GM23338 (cell line): ENCODE measurements around the gene AMPH. TPM values are rescaled to one million over a fixed set of nuclear protein-coding genes. Genes with fewer than 3 reads are reported as not detected.

Experiments used
- ATAC-seq: fragments of 200-7000 bp; cut with Tn5 transposase; 3 replicates; pipeline ENCODE4 v1.9.1; 2020
- DNase-seq: peaks from one replicate; pipeline ENCODE4 v3.0.0-alpha.2; 2015; ENCODE audit warnings: low spot score
- H2AFZ ChIP-seq: fragments of 200-600 bp; sonication (generic); 2 replicates; pipeline ENCODE4 v1.8.0; 2016; ENCODE audit warnings: antibody characterized with exemption, mild to moderate bottlenecking, moderate library complexity
- H3F3A ChIP-seq: fragments of 200-600 bp; sonication (generic); replicated peaks from 2 replicates; pipeline ENCODE4 v1.8.0; 2017; ENCODE audit warnings: antibody characterized with exemption, mixed run types, low read depth
- H3K27ac ChIP-seq: fragments of 200-600 bp; sonication (generic); 2 replicates; pipeline ENCODE4 v1.6.1; 2016; ENCODE audit warnings: low read depth
- H3K27me3 ChIP-seq: fragments of 200-600 bp; sonication (generic); 2 replicates; pipeline ENCODE4 v1.8.0; 2016; ENCODE audit warnings: mild to moderate bottlenecking, mixed run types, moderate library complexity; ENCODE audit not compliant: insufficient read depth
- H3K36me3 ChIP-seq: fragments of 200-600 bp; sonication (generic); 2 replicates; pipeline ENCODE4 v1.8.0; 2016; ENCODE audit warnings: mild to moderate bottlenecking; ENCODE audit not compliant: insufficient read depth
- H3K4me1 ChIP-seq: fragments of 200-600 bp; sonication (generic); 2 replicates; pipeline ENCODE4 v1.8.0; 2016; ENCODE audit warnings: mild to moderate bottlenecking, moderate library complexity; ENCODE audit not compliant: insufficient read depth
- H3K4me2 ChIP-seq: fragments of 200-600 bp; sonication (generic); 2 replicates; pipeline ENCODE4 v1.7.1; 2017; ENCODE audit warnings: mixed run types
- H3K4me3 ChIP-seq: fragments of 200-600 bp; sonication (generic); 2 replicates; pipeline ENCODE4 v1.6.1; 2016; ENCODE audit warnings: mixed run types
- H3K79me2 ChIP-seq: fragments of 200-600 bp; sonication (generic); replicated peaks from 2 replicates; pipeline ENCODE4 v1.8.0; 2017; ENCODE audit warnings: mild to moderate bottlenecking; ENCODE audit not compliant: insufficient read depth
- H3K9me2 ChIP-seq: fragments of 200-600 bp; sonication (generic); 2 replicates; pipeline ENCODE4 v1.8.0; 2017; ENCODE audit not compliant: insufficient read depth
- H4K20me1 ChIP-seq: fragments of 200-600 bp; sonication (generic); replicated peaks from 2 replicates; pipeline ENCODE4 v1.8.0; 2017; ENCODE audit warnings: mild to moderate bottlenecking; ENCODE audit not compliant: insufficient read depth
- H3K27ac Mint-ChIP-seq: 2 replicates; pipeline ENCODE4 v1.8.0; 2020; ENCODE audit warnings: inconsistent platforms, mild to moderate bottlenecking, moderate library complexity, mixed read lengths
- H3K27me3 Mint-ChIP-seq: 3 replicates; pipeline ENCODE4 v1.8.0; 2022; ENCODE audit warnings: low read depth, mild to moderate bottlenecking, moderate library complexity, mixed read lengths, inconsistent platforms; ENCODE audit not compliant: insufficient read depth, poor library complexity
- H3K36me3 Mint-ChIP-seq: 3 replicates; pipeline ENCODE4 v1.8.0; 2021; ENCODE audit warnings: low read depth, mild to moderate bottlenecking, inconsistent platforms, moderate library complexity, mixed read lengths
- H3K4me1 Mint-ChIP-seq: 3 replicates; pipeline ENCODE4 v1.8.0; 2020; ENCODE audit warnings: mild to moderate bottlenecking, inconsistent platforms, mixed read lengths
- H3K4me3 Mint-ChIP-seq: 3 replicates; pipeline ENCODE4 v1.8.0; 2021; ENCODE audit warnings: moderate library complexity, mild to moderate bottlenecking, inconsistent platforms, mixed read lengths
- H3K9me3 Mint-ChIP-seq: 3 replicates; pipeline ENCODE4 v1.8.0; 2020; ENCODE audit warnings: moderate library complexity, mild to moderate bottlenecking, inconsistent platforms, mixed read lengths
- CREB1 ChIP-seq: fragments of 250-450 bp; sonication (Bioruptor Pico); IDR thresholded peaks from 2 replicates; pipeline ENCODE4 v1.5.0; 2020; ENCODE audit warnings: low read depth, mild to moderate bottlenecking, moderate library complexity
- EZH2 ChIP-seq: fragments of 200-600 bp; sonication (generic); IDR thresholded peaks from one replicate; pipeline ENCODE4 v1.8.0; 2017; ENCODE audit warnings: antibody characterized with exemption, mild to moderate bottlenecking, low read depth; ENCODE audit not compliant: unreplicated experiment
- EZH2phosphoT487 ChIP-seq: fragments of 200-600 bp; sonication (generic); IDR thresholded peaks from one replicate; pipeline ENCODE4 v1.8.1; 2018; ENCODE audit warnings: antibody characterized with exemption; ENCODE audit not compliant: unreplicated experiment
- JUNB ChIP-seq: IDR thresholded peaks from one replicate; pipeline ENCODE4 v1.6.1; 2016; ENCODE audit warnings: antibody characterized with exemption; ENCODE audit not compliant: unreplicated experiment
- NANOG ChIP-seq: IDR thresholded peaks from 2 replicates; pipeline ENCODE4 v1.6.1; 2016; ENCODE audit warnings: antibody characterized with exemption, borderline replicate concordance
- POLR2AphosphoS5 ChIP-seq: IDR thresholded peaks from 2 replicates; pipeline ENCODE4 v1.6.1; 2016; ENCODE audit warnings: antibody characterized with exemption, low read depth
- STAT1 ChIP-seq: IDR thresholded peaks from one replicate; pipeline ENCODE4 v1.6.1; 2016; ENCODE audit warnings: antibody characterized with exemption; ENCODE audit not compliant: unreplicated experiment
- ZNF114 ChIP-seq: fragments of 250-450 bp; sonication (Bioruptor Pico); IDR thresholded peaks from 2 replicates; pipeline ENCODE4 v1.5.0; 2020; ENCODE audit warnings: mild to moderate bottlenecking, moderate library complexity
- ZNF331 ChIP-seq: fragments of 250-450 bp; sonication (Bioruptor Pico); IDR thresholded peaks from 2 replicates; pipeline ENCODE4 v1.5.0; 2020; ENCODE audit warnings: low read depth, mild to moderate bottlenecking, moderate library complexity
- ZNF462 ChIP-seq: fragments of 250-450 bp; sonication (Bioruptor Pico); IDR thresholded peaks from 2 replicates; pipeline ENCODE4 v1.5.0; 2020; ENCODE audit warnings: mild to moderate bottlenecking, moderate library complexity
- polyA plus RNA-seq: library from polyadenylated mRNA; unstranded; fragments of >200 nt; fragmentation: Nextera tagmentation; extraction: Ambion mirVana; gene quantifications from 2 replicates; pipeline ENCODE4 v1.2.1, GENCODE V29; 2016
- total RNA-seq: library from RNA; depleted of rRNA; stranded (reverse); fragments of >200 nt; shearing (Covaris generic); gene quantifications from 2 replicates; pipeline ENCODE4 v1.2.3, GENCODE V29; 2014
- TF ChIP-seq, protein P1 (sequence below): IDR thresholded peaks from 2 replicates; pipeline ENCODE4 v1.6.1; 2016; ENCODE audit warnings: antibody characterized with exemption
- TF ChIP-seq, protein P2 (sequence below): IDR thresholded peaks from one replicate; pipeline ENCODE4 v1.6.1; 2018; ENCODE audit warnings: antibody characterized with exemption; ENCODE audit not compliant: unreplicated experiment

Gene AMPH
- total and polyA plus RNA-seq, 2 experiments from 2014 or later = 4.8 to 10.2 TPM

DNA sequence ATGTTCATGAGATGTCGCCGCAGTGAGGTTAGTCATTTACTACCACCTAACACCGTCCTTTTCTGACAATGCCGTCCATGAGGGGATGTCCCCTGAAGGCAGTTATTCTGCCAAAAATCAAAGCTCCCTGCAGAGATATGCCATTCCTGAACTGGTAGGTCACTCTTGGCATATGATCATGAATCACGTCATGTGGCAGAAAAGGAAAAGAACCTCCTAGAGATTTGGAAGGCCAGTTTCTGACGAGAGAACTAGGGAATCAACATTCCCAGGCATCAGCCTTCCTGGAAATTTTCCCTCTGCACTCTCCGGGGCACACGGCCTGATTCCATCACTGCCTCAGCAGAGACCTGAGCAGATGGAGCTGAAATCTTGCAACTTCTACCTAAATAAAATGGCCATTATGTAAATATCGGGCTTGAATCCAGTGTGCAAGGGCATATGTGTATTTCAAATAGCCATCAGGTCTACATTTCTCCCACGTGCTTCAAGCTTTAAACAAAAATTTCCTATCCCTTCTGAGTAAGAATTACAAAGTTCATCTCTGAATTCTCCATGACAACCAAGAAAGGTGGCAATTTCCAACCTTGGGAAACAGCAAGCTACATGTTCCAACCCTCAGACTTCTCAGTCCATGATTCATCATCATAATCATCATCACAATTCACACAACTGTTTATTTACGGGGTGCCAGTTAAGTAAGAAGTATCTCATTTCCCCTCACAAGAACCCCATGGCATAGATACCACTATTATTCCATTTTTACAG is 46.5 kb downstream of the AMPH start:
- H3K27me3 Mint-ChIP-seq = no peaks in the 10 kb centered on the region
- no peak overlapping the region for H3K4me2 ChIP-seq
- H3K36me3 ChIP-seq = no peaks in the 10 kb centered on the region
- no peak overlapping the region for H3K27ac Mint-ChIP-seq
- H3K9me3 Mint-ChIP-seq = no peaks in the 10 kb centered on the region
- no peaks in the 10 kb centered on the region for H3K36me3 Mint-ChIP-seq
- 0 out of 2 replicates have a peak, but pooled peaks cover 2% of the 10 kb centered on the region for H3K4me1 ChIP-seq
- no peak overlapping the region for H2AFZ ChIP-seq
- H3K4me3 Mint-ChIP-seq = no peak overlapping the region
- TF ChIP-seq NANOG (no peak), EZH2 (no peak), ZNF462 (no peak), CREB1 (no peak), POLR2AphosphoS5 (no peak), EZH2phosphoT487 (no peak), ZNF331 (no peak), ZNF114 (no peak), STAT1 (no peak), JUNB (no peak)
- TF ChIP-seq, protein P1, sequence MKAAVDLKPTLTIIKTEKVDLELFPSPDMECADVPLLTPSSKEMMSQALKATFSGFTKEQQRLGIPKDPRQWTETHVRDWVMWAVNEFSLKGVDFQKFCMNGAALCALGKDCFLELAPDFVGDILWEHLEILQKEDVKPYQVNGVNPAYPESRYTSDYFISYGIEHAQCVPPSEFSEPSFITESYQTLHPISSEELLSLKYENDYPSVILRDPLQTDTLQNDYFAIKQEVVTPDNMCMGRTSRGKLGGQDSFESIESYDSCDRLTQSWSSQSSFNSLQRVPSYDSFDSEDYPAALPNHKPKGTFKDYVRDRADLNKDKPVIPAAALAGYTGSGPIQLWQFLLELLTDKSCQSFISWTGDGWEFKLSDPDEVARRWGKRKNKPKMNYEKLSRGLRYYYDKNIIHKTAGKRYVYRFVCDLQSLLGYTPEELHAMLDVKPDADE = no peak
- TF ChIP-seq, protein P2, sequence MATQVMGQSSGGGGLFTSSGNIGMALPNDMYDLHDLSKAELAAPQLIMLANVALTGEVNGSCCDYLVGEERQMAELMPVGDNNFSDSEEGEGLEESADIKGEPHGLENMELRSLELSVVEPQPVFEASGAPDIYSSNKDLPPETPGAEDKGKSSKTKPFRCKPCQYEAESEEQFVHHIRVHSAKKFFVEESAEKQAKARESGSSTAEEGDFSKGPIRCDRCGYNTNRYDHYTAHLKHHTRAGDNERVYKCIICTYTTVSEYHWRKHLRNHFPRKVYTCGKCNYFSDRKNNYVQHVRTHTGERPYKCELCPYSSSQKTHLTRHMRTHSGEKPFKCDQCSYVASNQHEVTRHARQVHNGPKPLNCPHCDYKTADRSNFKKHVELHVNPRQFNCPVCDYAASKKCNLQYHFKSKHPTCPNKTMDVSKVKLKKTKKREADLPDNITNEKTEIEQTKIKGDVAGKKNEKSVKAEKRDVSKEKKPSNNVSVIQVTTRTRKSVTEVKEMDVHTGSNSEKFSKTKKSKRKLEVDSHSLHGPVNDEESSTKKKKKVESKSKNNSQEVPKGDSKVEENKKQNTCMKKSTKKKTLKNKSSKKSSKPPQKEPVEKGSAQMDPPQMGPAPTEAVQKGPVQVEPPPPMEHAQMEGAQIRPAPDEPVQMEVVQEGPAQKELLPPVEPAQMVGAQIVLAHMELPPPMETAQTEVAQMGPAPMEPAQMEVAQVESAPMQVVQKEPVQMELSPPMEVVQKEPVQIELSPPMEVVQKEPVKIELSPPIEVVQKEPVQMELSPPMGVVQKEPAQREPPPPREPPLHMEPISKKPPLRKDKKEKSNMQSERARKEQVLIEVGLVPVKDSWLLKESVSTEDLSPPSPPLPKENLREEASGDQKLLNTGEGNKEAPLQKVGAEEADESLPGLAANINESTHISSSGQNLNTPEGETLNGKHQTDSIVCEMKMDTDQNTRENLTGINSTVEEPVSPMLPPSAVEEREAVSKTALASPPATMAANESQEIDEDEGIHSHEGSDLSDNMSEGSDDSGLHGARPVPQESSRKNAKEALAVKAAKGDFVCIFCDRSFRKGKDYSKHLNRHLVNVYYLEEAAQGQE = no peak
- H3K27ac ChIP-seq = no peak overlapping the region
- DNase-seq = no peak
- H3K4me3 ChIP-seq = no peak overlapping the region
- no peak for ATAC-seq
- H4K20me1 ChIP-seq = no peaks in the 10 kb centered on the region
- no peaks in the 10 kb centered on the region for H3K79me2 ChIP-seq
- H3F3A ChIP-seq = no peaks in the 10 kb centered on the region
- peaks cover 5% of the 10 kb centered on the region; the same call in 1 of the 2 replicates for H3K9me2 ChIP-seq
- H3K4me1 Mint-ChIP-seq = peaks cover 7% of the 10 kb centered on the region; the same call in 2 of the 3 replicates
- H3K27me3 ChIP-seq = no peaks in the 10 kb centered on the region
